GM19043 (cell line): ENCODE results near the gene KIF16B.
"Not testable (repeated sequence)": the region's sequence is repeated elsewhere in the genome, so short reads cannot be mapped to it uniquely, and the experiment has no call there.

Source experiments
- ATAC-seq: cut with Tn5 transposase; IDR thresholded peaks from one replicate; pipeline ENCODE4 v1.9.1; 2021; ENCODE audit warnings: low read depth; ENCODE audit not compliant: unreplicated experiment

Gene KIF16B

DNA sequence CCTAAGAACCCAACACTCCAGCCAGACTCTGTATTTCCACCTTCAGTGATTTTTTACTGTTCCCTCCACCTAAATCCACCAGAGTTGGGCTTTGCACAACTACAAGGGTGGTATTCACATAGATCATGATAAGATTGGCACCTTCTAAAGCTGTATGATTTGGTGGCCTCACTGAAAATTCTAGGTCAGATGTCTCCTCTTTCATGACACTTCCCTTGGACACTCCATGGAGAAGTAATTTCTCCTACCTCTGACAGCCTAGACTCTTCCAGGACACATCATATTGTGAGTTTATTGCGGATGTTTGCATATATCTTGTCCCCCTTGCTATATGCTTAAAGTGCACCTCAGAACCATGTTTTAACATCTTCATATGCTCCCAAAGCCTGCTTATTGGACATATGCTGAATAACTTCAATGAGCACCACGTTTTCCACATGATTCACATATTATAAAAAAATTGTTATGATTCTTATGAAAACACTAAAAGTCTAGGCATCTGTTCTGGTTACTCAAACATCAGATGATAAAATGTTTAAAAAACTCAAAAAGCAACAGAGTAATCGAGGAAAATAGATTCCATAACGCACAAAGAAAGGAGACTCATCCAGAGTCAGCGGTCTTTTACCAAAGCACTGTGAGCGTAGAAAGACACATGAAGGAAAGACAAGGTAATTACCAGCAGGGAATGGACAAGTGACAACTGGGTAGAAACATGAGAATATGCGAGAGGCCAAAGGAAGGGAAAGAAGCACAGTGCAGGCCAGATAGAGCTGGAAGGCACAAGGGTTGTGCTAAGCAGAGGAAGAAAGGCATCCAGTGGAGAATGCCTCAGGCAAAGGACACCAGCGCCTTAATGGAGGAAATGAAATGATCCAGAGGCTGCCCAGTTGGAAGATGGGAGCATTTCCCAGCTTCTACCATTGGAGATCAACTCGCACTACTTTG, 46.5 kb downstream of the KIF16B start:
- ATAC-seq: no peak

DNA sequence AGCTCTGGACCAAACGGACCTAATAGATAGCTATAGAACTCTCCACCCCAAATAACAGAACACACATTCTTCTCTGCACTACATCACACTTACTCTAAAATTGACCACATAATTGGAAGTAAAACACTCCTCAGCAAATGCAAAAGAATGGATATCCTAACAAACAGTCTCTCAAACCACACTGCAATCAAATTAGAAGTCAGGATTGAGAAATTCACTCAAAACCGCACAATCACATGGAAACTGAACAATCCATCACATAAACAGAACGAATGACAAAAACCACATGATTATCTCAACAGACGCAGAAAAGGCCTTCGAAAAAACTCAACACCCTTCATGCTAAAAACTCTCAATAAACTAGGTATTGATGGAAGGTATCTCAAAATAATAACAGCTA, 50.6 kb downstream of the KIF16B start:
- not testable (repeated sequence) for ATAC-seq

GRCh38 chr20:16520154-16520553, 53.1 kb downstream of the KIF16B start:
- ATAC-seq: no peak

DNA sequence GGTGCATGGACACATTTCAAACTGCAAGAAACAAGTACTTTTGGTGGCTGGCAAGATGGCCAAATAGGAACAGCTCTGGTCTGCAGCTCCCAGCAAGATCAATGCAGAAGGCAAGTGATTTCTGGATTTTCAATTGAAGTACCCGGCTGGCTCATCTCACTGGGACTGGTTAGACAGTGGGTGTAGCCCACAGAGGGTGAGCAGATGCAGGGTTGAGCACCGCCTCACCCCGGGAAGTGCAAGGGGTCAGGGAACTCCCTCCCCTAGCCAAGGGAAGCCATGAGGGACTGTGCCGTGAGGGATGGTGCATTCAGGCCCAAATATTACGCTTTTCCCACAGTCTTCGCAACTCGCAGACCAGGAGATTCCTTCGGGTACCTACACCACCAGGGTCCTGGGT, 53.6 kb downstream of the KIF16B start:
- ATAC-seq: not testable (repeated sequence)

- ATAC-seq: no peak
Measured at GRCh38 chr20:16518784-16519084, 54.5 kb downstream of the KIF16B start.

DNA sequence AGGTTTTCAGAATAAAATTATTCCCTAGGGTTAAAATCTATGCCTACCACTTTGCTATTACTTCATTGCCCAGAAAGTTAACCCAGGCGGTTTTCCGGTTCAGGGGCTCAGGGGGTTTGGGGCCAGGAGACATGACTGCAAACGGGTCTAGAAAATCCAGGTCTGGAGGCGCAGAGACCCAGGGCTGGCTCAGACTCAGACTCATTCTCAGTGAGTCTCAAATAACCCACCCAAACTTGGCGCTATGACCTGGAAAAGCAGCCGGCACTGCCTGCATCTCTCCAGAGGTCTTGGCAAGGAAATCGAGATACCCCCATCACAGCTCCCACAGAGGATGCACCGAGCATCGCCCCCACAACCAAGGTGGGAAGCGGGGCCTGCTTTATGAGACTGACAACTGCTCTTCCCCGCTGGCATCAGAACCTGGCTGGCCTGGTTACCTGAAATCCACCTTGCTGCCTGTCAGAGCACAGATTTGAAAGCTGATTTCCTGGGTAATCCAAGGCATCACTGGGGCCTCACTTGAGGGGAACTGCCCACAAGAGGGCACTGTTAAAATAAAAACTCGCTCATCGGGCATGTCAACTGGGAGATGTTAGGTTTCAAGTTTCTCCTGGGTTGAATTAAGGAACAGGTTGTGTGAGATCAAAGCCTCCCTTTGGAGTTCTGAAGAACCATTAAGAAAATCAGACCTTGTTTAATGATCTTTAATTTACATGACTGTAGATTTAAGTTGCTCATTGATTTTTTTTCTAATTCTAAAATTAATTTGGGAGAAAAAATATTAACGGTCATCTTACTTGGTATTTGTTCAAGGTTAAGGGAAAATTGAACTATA, 55.1 kb downstream of the KIF16B start:
- no peak for ATAC-seq

DNA sequence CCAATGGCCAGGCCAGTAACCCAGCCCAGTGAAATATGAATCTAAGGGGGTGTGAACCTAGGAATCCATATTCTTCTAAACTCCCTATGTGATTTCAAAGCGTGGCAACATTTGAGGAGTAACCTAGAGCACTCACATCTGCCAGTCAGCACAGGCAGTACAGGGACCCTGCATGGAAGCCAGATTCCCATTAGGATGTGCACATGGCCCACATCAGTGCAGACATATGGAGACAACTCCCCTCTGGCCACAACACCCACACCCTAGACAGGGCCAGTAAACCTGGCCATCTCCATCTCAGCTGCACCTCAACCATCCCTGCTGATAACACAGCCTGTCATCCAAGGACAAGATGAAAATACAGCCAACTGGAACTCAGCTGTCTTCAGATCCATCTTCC, 56.5 kb downstream of the KIF16B start:
- no peak for ATAC-seq

- ATAC-seq: no peak
Measured at GRCh38 chr20:16515046-16515445, 58.2 kb downstream of the KIF16B start.

DNA sequence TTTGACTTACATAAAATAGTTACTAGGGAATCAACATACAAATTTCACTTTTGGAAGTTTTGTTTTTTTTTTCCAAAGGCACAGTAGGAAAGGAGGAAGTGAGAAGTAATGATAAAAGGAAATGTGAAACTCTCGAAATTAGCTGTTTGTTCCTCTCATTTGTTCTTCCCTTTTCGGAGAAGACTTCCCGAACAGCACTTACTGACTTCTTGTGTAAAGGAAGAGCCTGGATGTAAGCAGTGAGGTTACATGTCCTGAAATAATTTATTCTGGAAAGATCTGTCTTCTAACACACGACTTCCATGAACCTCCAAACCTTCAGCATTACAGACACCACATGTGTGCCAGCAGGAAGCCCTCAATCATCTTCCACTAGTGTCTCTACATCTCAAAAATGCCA, 59.1 kb downstream of the KIF16B start:
- ATAC-seq: no peak

- no peak for ATAC-seq
Measured at GRCh38 chr20:16505894-16506293, 67.4 kb downstream of the KIF16B start.

- ATAC-seq: no peak
Measured at GRCh38 chr20:16501301-16501700, 71.9 kb downstream of the KIF16B start.

DNA sequence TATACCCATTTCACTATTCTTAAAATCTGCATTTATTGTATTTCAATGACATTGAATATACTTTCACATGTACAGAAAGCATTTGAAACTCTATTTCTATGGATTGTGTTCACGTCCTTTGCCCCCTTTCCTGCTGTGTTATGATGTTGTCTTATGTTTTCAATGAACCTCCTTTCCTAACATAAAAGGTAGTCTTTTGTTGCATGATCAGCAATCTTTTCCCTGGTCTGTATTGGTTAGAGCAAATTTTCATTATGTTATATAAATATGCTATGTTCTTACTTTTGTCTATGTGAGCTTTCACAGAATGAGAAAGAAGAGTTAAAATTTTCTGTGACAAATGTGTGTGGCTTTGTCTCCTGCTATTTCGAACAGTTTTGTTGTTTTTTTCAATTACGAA, 73.1 kb downstream of the KIF16B start:
- ATAC-seq: no peak

GRCh38 chr20:16498526-16499253, 74.6 kb downstream of the KIF16B start:
- ATAC-seq: no peak

GRCh38 chr20:16497896-16498295, 75.4 kb downstream of the KIF16B start:
- ATAC-seq: no peak

GRCh38 chr20:16493486-16493885, 79.8 kb downstream of the KIF16B start:
- ATAC-seq: no peak

GRCh38 chr20:16491294-16491905, 81.8 kb downstream of the KIF16B start:
- peak; percentile 84 for ATAC-seq

- no peak for ATAC-seq
Measured at GRCh38 chr20:16490696-16491095, 82.6 kb downstream of the KIF16B start.

DNA sequence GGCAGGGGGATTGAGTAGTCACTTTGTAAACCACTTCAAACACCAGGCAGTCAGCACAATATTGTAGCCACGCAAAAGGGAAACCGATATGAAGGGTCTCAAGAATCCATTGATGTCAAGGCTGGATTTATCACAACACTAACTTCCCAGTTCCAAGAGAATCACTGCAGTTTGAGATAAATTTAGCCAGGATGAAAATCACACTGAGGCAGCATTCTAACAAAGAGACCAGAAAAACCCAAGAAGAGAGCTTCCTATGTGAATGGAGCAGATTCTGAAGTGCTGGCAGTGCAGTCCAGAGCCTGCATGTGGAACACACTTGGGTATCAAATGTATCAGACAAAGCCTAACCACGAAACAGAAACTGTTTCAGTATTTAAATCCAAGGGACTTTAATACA, 84.6 kb downstream of the KIF16B start:
- ATAC-seq: no peak

GRCh38 chr20:16488086-16488485, 85.2 kb downstream of the KIF16B start:
- ATAC-seq: no peak

GRCh38 chr20:16486532-16486931, 86.7 kb downstream of the KIF16B start:
- no peak for ATAC-seq

GRCh38 chr20:16485401-16485800, 87.8 kb downstream of the KIF16B start:
- ATAC-seq: no peak
